Astrocyte of the cerebellum (primary cell): ENCODE data around the gene CFAP57.
A peak's percentile ranks its signal among the peaks of the same experiment; 100 is the strongest.
"Not testable (repeated sequence)": the region's sequence is repeated elsewhere in the genome, so short reads cannot be mapped to it uniquely, and the experiment has no call there.

Source experiments
- DNase-seq: peaks from one replicate; pipeline ENCODE4 v3.0.0-alpha.2; 2011; ENCODE audit warnings: low read depth
- H3K4me3 ChIP-seq: 2 replicates; pipeline ENCODE4 v1.5.1; 2011; ENCODE audit warnings: mild to moderate bottlenecking, low read depth, low read length, moderate library complexity
- CTCF ChIP-seq: IDR thresholded peaks from 2 replicates; pipeline ENCODE4 v1.5.1; 2012; ENCODE audit warnings: low read length, low read depth, moderate library complexity, mild to moderate bottlenecking; ENCODE audit errors: missing control alignments
- in situ Hi-C: cut with HindIII; loops from 2 replicates; pipeline ENCODE4 v1.10.0; 2017; ENCODE audit warnings: low sequenced_read_pairs

CFAP57 gene

GRCh38 chr1:43206600-43207228, 34.6 kb downstream of the CFAP57 start:
- H3K4me3 ChIP-seq = no peak overlapping the region
- in situ Hi-C loops = no loop called here
- TF ChIP-seq CTCF = no peak
- DNase-seq = peak; percentile 57

- no peak for TF ChIP-seq CTCF
- no peak overlapping the region for H3K4me3 ChIP-seq
These were observed 35.2 kb downstream of the CFAP57 start for GRCh38 chr1:43207229-43207853.

GRCh38 chr1:43208277-43208676, 36.1 kb downstream of the CFAP57 start:
- in situ Hi-C loops, H3K4me3 ChIP-seq, DNase-seq: not testable (repeated sequence)

More at GRCh38 chr1:43207229-43207853, 35.2 kb downstream of the CFAP57 start:
- in situ Hi-C loops = no loop called here
- DNase-seq = no peak

GRCh38 chr1:43214501-43215444, 42.6 kb downstream of the CFAP57 start:
- no peak overlapping the region for H3K4me3 ChIP-seq
- in situ Hi-C loops = no loop called here
- no peak for TF ChIP-seq CTCF
- DNase-seq = no peak

GRCh38 chr1:43217747-43218146, 45.6 kb downstream of the CFAP57 start:
- no peak for DNase-seq
- no peak for TF ChIP-seq CTCF
- in situ Hi-C loops = no loop called here
- H3K4me3 ChIP-seq = no peak overlapping the region

GRCh38 chr1:43220905-43221778, 49.0 kb downstream of the CFAP57 start:
- TF ChIP-seq CTCF = no peak
- DNase-seq = no peak
- H3K4me3 ChIP-seq = no peak overlapping the region
- in situ Hi-C loops = no loop called here
